Measurements from ENCODE around the gene KDM5B.

KDM5B gene

GRCh38 chr1:202692959-202693555 lies 115.2 kb downstream of the KDM5B start:
- DNase-seq (ENCODE audit: low read depth, low spot score): peak; percentile 89
- no peak overlapping the region for H3K4me3 ChIP-seq (ENCODE audit: insufficient read length, low read depth)
- TF ChIP-seq SUZ12 (IDR thresholded peaks at IDR 0.05; ENCODE audit: extremely low read depth, insufficient read depth, insufficient read length) (no peak), ZNF274 (IDR thresholded peaks at IDR 0.05; ENCODE audit: low read depth, low read length) (no peak), YY1 (IDR thresholded peaks at IDR 0.05; ENCODE audit: insufficient read depth, insufficient read length) (no peak)
- H3K27me3 ChIP-seq (ENCODE audit: insufficient read depth, insufficient read length): no peaks in the 10 kb centered on the region
- no peak overlapping the region for H3K9ac ChIP-seq (ENCODE audit: insufficient read length, low read depth)
- H3K36me3 ChIP-seq (ENCODE audit: insufficient read depth, insufficient read length, low read length): no peaks in the 10 kb centered on the region
- no peaks in the 10 kb centered on the region for H3K9me3 ChIP-seq (ENCODE audit: insufficient read depth, low read length)
- peaks cover 4% of the 10 kb centered on the region for H3K4me1 ChIP-seq (ENCODE audit: insufficient read depth, insufficient read length)

- Histone ChIP-seq H3K4me3 (ENCODE audit: insufficient read length, low read depth) (no peak overlapping the region), H3K9me3 (ENCODE audit: insufficient read depth, low read length) (no peaks in the 10 kb centered on the region), H3K27me3 (ENCODE audit: insufficient read depth, insufficient read length) (no peaks in the 10 kb centered on the region), H3K36me3 (ENCODE audit: insufficient read depth, insufficient read length, low read length) (no peaks in the 10 kb centered on the region), H3K4me1 (ENCODE audit: insufficient read depth, insufficient read length) (peaks cover 6% of the 10 kb centered on the region), H3K9ac (ENCODE audit: insufficient read length, low read depth) (no peak overlapping the region)
- no peak for DNase-seq (ENCODE audit: low read depth, low spot score)
- no peak for TF ChIP-seq SUZ12 (IDR thresholded peaks at IDR 0.05; ENCODE audit: extremely low read depth, insufficient read depth, insufficient read length)
- no peak for TF ChIP-seq ZNF274 (IDR thresholded peaks at IDR 0.05; ENCODE audit: low read depth, low read length)
- no peak for TF ChIP-seq YY1 (IDR thresholded peaks at IDR 0.05; ENCODE audit: insufficient read depth, insufficient read length)
Measured at GRCh38 chr1:202691816-202692215, 116.4 kb downstream of the KDM5B start.

- no peak overlapping the region for H3K4me3 ChIP-seq (ENCODE audit: insufficient read length, low read depth)
- no peaks in the 10 kb centered on the region for H3K9me3 ChIP-seq (ENCODE audit: insufficient read depth, low read length)
- H3K9ac ChIP-seq (ENCODE audit: insufficient read length, low read depth): no peak overlapping the region
- no peaks in the 10 kb centered on the region for H3K27me3 ChIP-seq (ENCODE audit: insufficient read depth, insufficient read length)
- H3K4me1 ChIP-seq (ENCODE audit: insufficient read depth, insufficient read length): peaks cover 12% of the 10 kb centered on the region
- DNase-seq (ENCODE audit: low read depth, low spot score): no peak
- H3K36me3 ChIP-seq (ENCODE audit: insufficient read depth, insufficient read length, low read length): no peaks in the 10 kb centered on the region
- TF ChIP-seq ZNF274 (IDR thresholded peaks at IDR 0.05; ENCODE audit: low read depth, low read length) (no peak), SUZ12 (IDR thresholded peaks at IDR 0.05; ENCODE audit: extremely low read depth, insufficient read depth, insufficient read length) (no peak), YY1 (IDR thresholded peaks at IDR 0.05; ENCODE audit: insufficient read depth, insufficient read length) (no peak)
Measured at GRCh38 chr1:202689493-202690342, 118.5 kb downstream of the KDM5B start.

GRCh38 chr1:202689082-202689481 lies 119.1 kb downstream of the KDM5B start:
- no peaks in the 10 kb centered on the region for H3K36me3 ChIP-seq (ENCODE audit: insufficient read depth, insufficient read length, low read length)
- DNase-seq (ENCODE audit: low read depth, low spot score): no peak
- H3K4me3 ChIP-seq (ENCODE audit: insufficient read length, low read depth): no peak overlapping the region
- peaks cover 12% of the 10 kb centered on the region for H3K4me1 ChIP-seq (ENCODE audit: insufficient read depth, insufficient read length)
- TF ChIP-seq ZNF274 (IDR thresholded peaks at IDR 0.05; ENCODE audit: low read depth, low read length): no peak
- no peak for TF ChIP-seq YY1 (IDR thresholded peaks at IDR 0.05; ENCODE audit: insufficient read depth, insufficient read length)
- no peak for TF ChIP-seq SUZ12 (IDR thresholded peaks at IDR 0.05; ENCODE audit: extremely low read depth, insufficient read depth, insufficient read length)
- H3K9me3 ChIP-seq (ENCODE audit: insufficient read depth, low read length): no peaks in the 10 kb centered on the region
- H3K9ac ChIP-seq (ENCODE audit: insufficient read length, low read depth): no peak overlapping the region
- H3K27me3 ChIP-seq (ENCODE audit: insufficient read depth, insufficient read length): no peaks in the 10 kb centered on the region

GRCh38 chr1:202688401-202688800 lies 119.8 kb downstream of the KDM5B start:
- no peak for DNase-seq (ENCODE audit: low read depth, low spot score)
- H3K27me3 ChIP-seq (ENCODE audit: insufficient read depth, insufficient read length): no peaks in the 10 kb centered on the region

GRCh38 chr1:202687798-202688197 lies 120.4 kb downstream of the KDM5B start:
- DNase-seq (ENCODE audit: low read depth, low spot score): no peak
- no peak overlapping the region for H3K4me3 ChIP-seq (ENCODE audit: insufficient read length, low read depth)
- no peaks in the 10 kb centered on the region for H3K27me3 ChIP-seq (ENCODE audit: insufficient read depth, insufficient read length)
- peaks cover 12% of the 10 kb centered on the region for H3K4me1 ChIP-seq (ENCODE audit: insufficient read depth, insufficient read length)
- no peaks in the 10 kb centered on the region for H3K36me3 ChIP-seq (ENCODE audit: insufficient read depth, insufficient read length, low read length)
- no peak overlapping the region for H3K9ac ChIP-seq (ENCODE audit: insufficient read length, low read depth)
- TF ChIP-seq YY1 (IDR thresholded peaks at IDR 0.05; ENCODE audit: insufficient read depth, insufficient read length): no peak
- H3K9me3 ChIP-seq (ENCODE audit: insufficient read depth, low read length): no peaks in the 10 kb centered on the region

More at GRCh38 chr1:202688401-202688800, 119.8 kb downstream of the KDM5B start:
- no peaks in the 10 kb centered on the region for H3K9me3 ChIP-seq (ENCODE audit: insufficient read depth, low read length)
- H3K36me3 ChIP-seq (ENCODE audit: insufficient read depth, insufficient read length, low read length): no peaks in the 10 kb centered on the region
- TF ChIP-seq SUZ12 (IDR thresholded peaks at IDR 0.05; ENCODE audit: extremely low read depth, insufficient read depth, insufficient read length) (no peak), ZNF274 (IDR thresholded peaks at IDR 0.05; ENCODE audit: low read depth, low read length) (no peak), YY1 (IDR thresholded peaks at IDR 0.05; ENCODE audit: insufficient read depth, insufficient read length) (no peak)
- H3K4me1 ChIP-seq (ENCODE audit: insufficient read depth, insufficient read length): peaks cover 12% of the 10 kb centered on the region
- no peak overlapping the region for H3K4me3 ChIP-seq (ENCODE audit: insufficient read length, low read depth)
- no peak overlapping the region for H3K9ac ChIP-seq (ENCODE audit: insufficient read length, low read depth)

GRCh38 chr1:202687370-202687769 lies 120.9 kb downstream of the KDM5B start:
- Histone ChIP-seq H3K4me1 (ENCODE audit: insufficient read depth, insufficient read length) (peaks cover 12% of the 10 kb centered on the region), H3K9me3 (ENCODE audit: insufficient read depth, low read length) (no peaks in the 10 kb centered on the region), H3K9ac (ENCODE audit: insufficient read length, low read depth) (no peak overlapping the region), H3K4me3 (ENCODE audit: insufficient read length, low read depth) (no peak overlapping the region), H3K36me3 (ENCODE audit: insufficient read depth, insufficient read length, low read length) (no peaks in the 10 kb centered on the region), H3K27me3 (ENCODE audit: insufficient read depth, insufficient read length) (no peaks in the 10 kb centered on the region)
- no peak for DNase-seq (ENCODE audit: low read depth, low spot score)
- TF ChIP-seq ZNF274 (IDR thresholded peaks at IDR 0.05; ENCODE audit: low read depth, low read length) (no peak), SUZ12 (IDR thresholded peaks at IDR 0.05; ENCODE audit: extremely low read depth, insufficient read depth, insufficient read length) (no peak), YY1 (IDR thresholded peaks at IDR 0.05; ENCODE audit: insufficient read depth, insufficient read length) (no peak)

Measured in NT2/D1 (cell line).